ENCODE results near the gene EFR3B. TPM values are rescaled to one million over a fixed set of nuclear protein-coding genes. Genes with fewer than 3 reads are reported as not detected.
"Not testable (repeated sequence)": the region's sequence is repeated elsewhere in the genome, so short reads cannot be mapped to it uniquely, and the experiment has no call there.

EFR3B gene
- total and polyA plus RNA-seq, 10 of the 15 experiments (the other 5 are each of a cell fraction or from before 2014, with no cell fraction given): 0.12 to 3.9 (median 1.8) TPM

GRCh38 chr2:25011342-25011741 is 30.5 kb upstream of the EFR3B start:
- H3K27ac ChIP-seq (ENCODE audit: control insufficient read depth, insufficient read depth); H4K20me1 ChIP-seq (ENCODE audit: control insufficient read depth, insufficient read depth); POLR2A ChIA-PET; DNase-seq (ENCODE audit: low read depth, low spot score); BruUV-seq (replicated peaks); in situ Hi-C loops (cut with MboI); H3K4me3 ChIP-seq; FAIRE-seq; H2AFZ ChIP-seq (ENCODE audit: control insufficient read depth, low read depth, low read length); H3K27me3 ChIP-seq (replicated peaks in 1 of 2; ENCODE audit: control insufficient read depth in 2 of 2, insufficient read depth in 2 of 2, low read length in 1 of 2); ATAC-seq; H3K4me2 ChIP-seq (ENCODE audit: control insufficient read depth, insufficient read depth); RAD21 ChIA-PET (ENCODE audit: unreplicated experiment); H3K79me2 ChIP-seq (ENCODE audit: control insufficient read depth, insufficient read depth, low read length); H3K4me1 ChIP-seq (ENCODE audit: control insufficient read depth, insufficient read depth, low read length); H3K9ac ChIP-seq (ENCODE audit: control insufficient read depth, insufficient read depth, low read length); H3K36me3 ChIP-seq (ENCODE audit: control insufficient read depth in 2 of 2, insufficient read depth in 2 of 2, low read length in 1 of 2); intact Hi-C loops (cut with micrococcal nuclease; ENCODE audit: unreplicated experiment); H3K9me3 ChIP-seq (replicated peaks; ENCODE audit: control insufficient read depth, insufficient read depth, low read length): not testable (repeated sequence)
- SMC1A ChIA-PET (ENCODE audit: uncharacterized antibody, unreplicated experiment): interaction anchor here (0.6 kb wide), 1 partner anchor 9 kb away, joined by 3 read pairs; no protein-coding TSS in a partner anchor
- 69% methylated on average over 2 of the region's 2 CpGs for WGBS (ENCODE audit: insufficient coverage, insufficient replicate concordance, low lambda C conversion rate, missing lambda C conversion rate)
- CTCF ChIA-PET: interaction anchor here (1.1 kb wide), 1 partner anchor 36 kb away, joined by 4 read pairs; no protein-coding TSS in a partner anchor

DNA sequence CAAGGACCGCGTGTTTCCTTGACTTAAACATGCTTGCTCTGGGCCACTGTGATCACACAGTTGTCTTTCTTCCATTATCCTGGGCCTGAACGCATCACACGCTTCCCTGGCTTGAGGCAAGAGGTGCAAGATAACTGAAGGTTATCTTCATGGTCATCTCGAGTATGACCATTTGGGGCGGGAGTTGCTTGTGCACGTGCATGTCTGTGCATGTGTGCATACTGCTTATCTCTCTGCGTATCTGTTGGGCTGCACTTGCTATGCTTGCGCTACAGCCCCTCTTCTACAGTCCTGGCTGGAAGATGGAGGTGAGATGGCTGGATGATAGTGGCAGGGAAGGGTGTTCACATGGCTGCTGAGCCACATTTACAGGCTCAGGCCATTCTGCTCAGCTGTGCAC is 27.2 kb upstream of the EFR3B start:
- DNase-seq (ENCODE audit: low read depth, low spot score): no peak
- in situ Hi-C loops (cut with MboI): no loop called here

More for the DNA sequence above, 27.2 kb upstream of the EFR3B start:
- ATAC-seq: no peak
- no peaks in the 10 kb centered on the region for H3K36me3 ChIP-seq (ENCODE audit: control insufficient read depth in 2 of 2, insufficient read depth in 2 of 2, low read length in 1 of 2)
- CTCF ChIA-PET: no interaction called here
- H3K9ac ChIP-seq (ENCODE audit: control insufficient read depth, insufficient read depth, low read length): no peak overlapping the region
- no peak overlapping the region for H3K4me2 ChIP-seq (ENCODE audit: control insufficient read depth, insufficient read depth)
- H3K4me3 ChIP-seq: no peak overlapping the region
- RAD21 ChIA-PET (ENCODE audit: unreplicated experiment): no interaction called here
- H3K4me1 ChIP-seq (ENCODE audit: control insufficient read depth, insufficient read depth, low read length): peaks cover 6% of the 10 kb centered on the region
- intact Hi-C loops (cut with micrococcal nuclease; ENCODE audit: unreplicated experiment): no loop called here
- POLR2A ChIA-PET: interaction anchor here (0.6 kb wide), 1 partner anchor 73 kb away, joined by 3 read pairs; no protein-coding TSS in a partner anchor
- no TSS peak for BruUV-seq (replicated peaks)
- TF ChIP-seq ESRRA (IDR thresholded peaks at IDR 0.05; ENCODE audit: low read length): no peak
- TF ChIP-seq CHD2 (IDR thresholded peaks at IDR 0.05; ENCODE audit: borderline replicate concordance, low read depth, low read length): no peak
- TF ChIP-seq ZNF687 (IDR thresholded peaks at IDR 0.05): no peak
- TF ChIP-seq, protein P1, sequence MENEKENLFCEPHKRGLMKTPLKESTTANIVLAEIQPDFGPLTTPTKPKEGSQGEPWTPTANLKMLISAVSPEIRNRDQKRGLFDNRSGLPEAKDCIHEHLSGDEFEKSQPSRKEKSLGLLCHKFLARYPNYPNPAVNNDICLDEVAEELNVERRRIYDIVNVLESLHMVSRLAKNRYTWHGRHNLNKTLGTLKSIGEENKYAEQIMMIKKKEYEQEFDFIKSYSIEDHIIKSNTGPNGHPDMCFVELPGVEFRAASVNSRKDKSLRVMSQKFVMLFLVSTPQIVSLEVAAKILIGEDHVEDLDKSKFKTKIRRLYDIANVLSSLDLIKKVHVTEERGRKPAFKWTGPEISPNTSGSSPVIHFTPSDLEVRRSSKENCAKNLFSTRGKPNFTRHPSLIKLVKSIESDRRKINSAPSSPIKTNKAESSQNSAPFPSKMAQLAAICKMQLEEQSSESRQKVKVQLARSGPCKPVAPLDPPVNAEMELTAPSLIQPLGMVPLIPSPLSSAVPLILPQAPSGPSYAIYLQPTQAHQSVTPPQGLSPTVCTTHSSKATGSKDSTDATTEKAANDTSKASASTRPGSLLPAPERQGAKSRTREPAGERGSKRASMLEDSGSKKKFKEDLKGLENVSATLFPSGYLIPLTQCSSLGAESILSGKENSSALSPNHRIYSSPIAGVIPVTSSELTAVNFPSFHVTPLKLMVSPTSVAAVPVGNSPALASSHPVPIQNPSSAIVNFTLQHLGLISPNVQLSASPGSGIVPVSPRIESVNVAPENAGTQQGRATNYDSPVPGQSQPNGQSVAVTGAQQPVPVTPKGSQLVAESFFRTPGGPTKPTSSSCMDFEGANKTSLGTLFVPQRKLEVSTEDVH (IDR thresholded peaks at IDR 0.05; ENCODE audit: low read depth, partially characterized antibody): no peak
- TF ChIP-seq, protein P2, sequence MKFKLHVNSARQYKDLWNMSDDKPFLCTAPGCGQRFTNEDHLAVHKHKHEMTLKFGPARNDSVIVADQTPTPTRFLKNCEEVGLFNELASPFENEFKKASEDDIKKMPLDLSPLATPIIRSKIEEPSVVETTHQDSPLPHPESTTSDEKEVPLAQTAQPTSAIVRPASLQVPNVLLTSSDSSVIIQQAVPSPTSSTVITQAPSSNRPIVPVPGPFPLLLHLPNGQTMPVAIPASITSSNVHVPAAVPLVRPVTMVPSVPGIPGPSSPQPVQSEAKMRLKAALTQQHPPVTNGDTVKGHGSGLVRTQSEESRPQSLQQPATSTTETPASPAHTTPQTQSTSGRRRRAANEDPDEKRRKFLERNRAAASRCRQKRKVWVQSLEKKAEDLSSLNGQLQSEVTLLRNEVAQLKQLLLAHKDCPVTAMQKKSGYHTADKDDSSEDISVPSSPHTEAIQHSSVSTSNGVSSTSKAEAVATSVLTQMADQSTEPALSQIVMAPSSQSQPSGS (IDR thresholded peaks at IDR 0.05; ENCODE audit: low read length): no peak
- no peak for TF ChIP-seq MTA3 (IDR thresholded peaks at IDR 0.05; ENCODE audit: borderline replicate concordance, low read length)
- no peaks in the 10 kb centered on the region for H3K79me2 ChIP-seq (ENCODE audit: control insufficient read depth, insufficient read depth, low read length)
- H3K9me3 ChIP-seq (replicated peaks; ENCODE audit: control insufficient read depth, insufficient read depth, low read length): no peaks in the 10 kb centered on the region; the same call in 2 of the 3 replicates
- H4K20me1 ChIP-seq (ENCODE audit: control insufficient read depth, insufficient read depth): no peaks in the 10 kb centered on the region
- SMC1A ChIA-PET (ENCODE audit: uncharacterized antibody, unreplicated experiment): no interaction called here
- no peak overlapping the region for H3K27ac ChIP-seq (ENCODE audit: control insufficient read depth, insufficient read depth)
- H2AFZ ChIP-seq (ENCODE audit: control insufficient read depth, low read depth, low read length): no peak overlapping the region
- 92% methylated on average over 9 of the region's 9 CpGs for WGBS (ENCODE audit: insufficient coverage, insufficient replicate concordance, low lambda C conversion rate, missing lambda C conversion rate)
- no peak for FAIRE-seq
- H3K27me3 ChIP-seq (replicated peaks in 1 of 2; ENCODE audit: control insufficient read depth in 2 of 2, insufficient read depth in 2 of 2, low read length in 1 of 2): no peaks in the 10 kb centered on the region
